ENCODE data around the gene FFAR4. TPM values are rescaled to one million over a fixed set of nuclear protein-coding genes. Genes with fewer than 3 reads are reported as not detected.

The FFAR4 gene
- total RNA-seq, 1 experiment from 2014 or later = 2.7 TPM

GRCh38 chr10:93565446-93565845 lies 1.0 kb upstream of the FFAR4 start:
- BruUV-seq (replicated peaks) = no TSS peak
- no peak for TF ChIP-seq CTCF (IDR thresholded peaks at IDR 0.05; ENCODE audit: insufficient read depth in 1 of 2, low read depth in 1 of 2, low read length in 1 of 2, severe bottlenecking in 1 of 2, unreplicated experiment in 1 of 2)
- Mint-ChIP-seq H3K4me3 (ENCODE audit: unreplicated experiment) (peak overlapping the region; percentile 42), H3K27ac (ENCODE audit: unreplicated experiment) (no peak overlapping the region), H3K27me3 (ENCODE audit: insufficient read depth, unreplicated experiment) (no peaks in the 10 kb centered on the region), H3K9me3 (ENCODE audit: unreplicated experiment) (no peaks in the 10 kb centered on the region), H3K36me3 (ENCODE audit: insufficient read depth, unreplicated experiment) (no peaks in the 10 kb centered on the region), H3K4me1 (ENCODE audit: low read depth, unreplicated experiment) (peaks cover 8% of the 10 kb centered on the region)
- intact Hi-C loops (cut with micrococcal nuclease; ENCODE audit: unreplicated experiment) = no loop called here
- no peak for DNase-seq
- H3K9me3 ChIP-seq = no peaks in the 10 kb centered on the region
- ChIA-PET POLR2A (no interaction called here), CTCF (no interaction called here)
- peaks cover 18% of the 10 kb centered on the region for H3K4me1 ChIP-seq
- H3K4me3 ChIP-seq (ENCODE audit: low read depth, low read length) = no peak overlapping the region
- no peaks in the 10 kb centered on the region for H3K27me3 ChIP-seq (replicated peaks; ENCODE audit: control insufficient read depth, insufficient read depth, low read length)
- H3K36me3 ChIP-seq (ENCODE audit: control insufficient read depth, insufficient read depth, low read length) = no peaks in the 10 kb centered on the region

GRCh38 chr10:93567277-93568104 lies 1.0 kb downstream of the FFAR4 start:
- Mint-ChIP-seq H3K4me3 (ENCODE audit: unreplicated experiment) (peak overlapping the region; percentile 81), H3K27me3 (ENCODE audit: insufficient read depth, unreplicated experiment) (no peaks in the 10 kb centered on the region), H3K36me3 (ENCODE audit: insufficient read depth, unreplicated experiment) (no peaks in the 10 kb centered on the region), H3K9me3 (ENCODE audit: unreplicated experiment) (no peaks in the 10 kb centered on the region), H3K4me1 (ENCODE audit: low read depth, unreplicated experiment) (peaks cover 11% of the 10 kb centered on the region), H3K27ac (ENCODE audit: unreplicated experiment) (peak overlapping the region; percentile 58)
- DNase-seq = no peak
- Histone ChIP-seq H3K27me3 (replicated peaks; ENCODE audit: control insufficient read depth, insufficient read depth, low read length) (no peaks in the 10 kb centered on the region), H3K4me1 (peaks cover 29% of the 10 kb centered on the region), H3K4me3 (ENCODE audit: low read depth, low read length) (peak overlapping the region; percentile 65), H3K36me3 (ENCODE audit: control insufficient read depth, insufficient read depth, low read length) (no peaks in the 10 kb centered on the region), H3K9me3 (no peaks in the 10 kb centered on the region)
- intact Hi-C loops (cut with micrococcal nuclease; ENCODE audit: unreplicated experiment) = no loop called here
- BruUV-seq (replicated peaks) = TSS peak; percentile 42
- CTCF ChIA-PET = interaction anchor here (0.6 kb wide), 1 partner anchor 127 kb away, joined by 3 read pairs; no protein-coding TSS in a partner anchor
- TF ChIP-seq CTCF (IDR thresholded peaks at IDR 0.05; ENCODE audit: insufficient read depth in 1 of 2, low read depth in 1 of 2, low read length in 1 of 2, severe bottlenecking in 1 of 2, unreplicated experiment in 1 of 2) = no peak
- POLR2A ChIA-PET = no interaction called here

- no peak for TF ChIP-seq CTCF (IDR thresholded peaks at IDR 0.05; ENCODE audit: insufficient read depth in 1 of 2, low read depth in 1 of 2, low read length in 1 of 2, severe bottlenecking in 1 of 2, unreplicated experiment in 1 of 2)
- POLR2A ChIA-PET = no interaction called here
- Histone ChIP-seq H3K27me3 (replicated peaks; ENCODE audit: control insufficient read depth, insufficient read depth, low read length) (no peaks in the 10 kb centered on the region), H3K36me3 (ENCODE audit: control insufficient read depth, insufficient read depth, low read length) (no peaks in the 10 kb centered on the region), H3K4me1 (peaks cover 31% of the 10 kb centered on the region), H3K9me3 (no peaks in the 10 kb centered on the region), H3K4me3 (ENCODE audit: low read depth, low read length) (no peak overlapping the region)
- Mint-ChIP-seq H3K4me3 (ENCODE audit: unreplicated experiment) (no peak overlapping the region), H3K27ac (ENCODE audit: unreplicated experiment) (no peak overlapping the region), H3K27me3 (ENCODE audit: insufficient read depth, unreplicated experiment) (no peaks in the 10 kb centered on the region), H3K4me1 (ENCODE audit: low read depth, unreplicated experiment) (peaks cover 16% of the 10 kb centered on the region), H3K36me3 (ENCODE audit: insufficient read depth, unreplicated experiment) (no peaks in the 10 kb centered on the region), H3K9me3 (ENCODE audit: unreplicated experiment) (no peaks in the 10 kb centered on the region)
- no peak for DNase-seq
- intact Hi-C loops (cut with micrococcal nuclease; ENCODE audit: unreplicated experiment) = no loop called here
- CTCF ChIA-PET = no interaction called here
- no TSS peak for BruUV-seq (replicated peaks)
These were observed 1.6 kb downstream of the FFAR4 start for GRCh38 chr10:93568105-93568390.

Measured in Caco-2 (cell line).